Measurements from ENCODE around the gene PIAS2. TPM values are rescaled to one million over a fixed set of nuclear protein-coding genes. Genes with fewer than 3 reads are reported as not detected.

Gene PIAS2
- total RNA-seq, 4 donors from 2014 or later = 16.3 to 42.1 (median 24.3) TPM

- no peak for TF ChIP-seq POLR2A (IDR thresholded peaks at IDR 0.05)
- TF ChIP-seq, protein P1, sequence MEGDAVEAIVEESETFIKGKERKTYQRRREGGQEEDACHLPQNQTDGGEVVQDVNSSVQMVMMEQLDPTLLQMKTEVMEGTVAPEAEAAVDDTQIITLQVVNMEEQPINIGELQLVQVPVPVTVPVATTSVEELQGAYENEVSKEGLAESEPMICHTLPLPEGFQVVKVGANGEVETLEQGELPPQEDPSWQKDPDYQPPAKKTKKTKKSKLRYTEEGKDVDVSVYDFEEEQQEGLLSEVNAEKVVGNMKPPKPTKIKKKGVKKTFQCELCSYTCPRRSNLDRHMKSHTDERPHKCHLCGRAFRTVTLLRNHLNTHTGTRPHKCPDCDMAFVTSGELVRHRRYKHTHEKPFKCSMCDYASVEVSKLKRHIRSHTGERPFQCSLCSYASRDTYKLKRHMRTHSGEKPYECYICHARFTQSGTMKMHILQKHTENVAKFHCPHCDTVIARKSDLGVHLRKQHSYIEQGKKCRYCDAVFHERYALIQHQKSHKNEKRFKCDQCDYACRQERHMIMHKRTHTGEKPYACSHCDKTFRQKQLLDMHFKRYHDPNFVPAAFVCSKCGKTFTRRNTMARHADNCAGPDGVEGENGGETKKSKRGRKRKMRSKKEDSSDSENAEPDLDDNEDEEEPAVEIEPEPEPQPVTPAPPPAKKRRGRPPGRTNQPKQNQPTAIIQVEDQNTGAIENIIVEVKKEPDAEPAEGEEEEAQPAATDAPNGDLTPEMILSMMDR (IDR thresholded peaks at IDR 0.05) = no peak
- H3K4me1 ChIP-seq = peaks cover 0 to 19% (median 2%) of the 10 kb centered on the region in 4 donors
- H3K27ac ChIP-seq = no peak within 1 kb of the TSS
- no peaks in the 10 kb centered on the region for H3K36me3 ChIP-seq
- H3K9me3 ChIP-seq = no peaks in the 10 kb centered on the region
- H3K27me3 ChIP-seq = peaks cover 0 to 19% of the 10 kb centered on the region in 2 donors
- DNase-seq = no peak
- H3K4me3 ChIP-seq = peak within 1 kb of the TSS in 2 of 4 donors; percentile 26 to 31
These were observed 160.6 kb downstream of the PIAS2 start, which contains the start of gene ST8SIA5 for GRCh38 chr18:46756559-46757201. Gene ST8SIA5, minus strand, starts transcription at chr18:46757053. Its CDS starts 545 bp downstream, at chr18:46756508.

DNA sequence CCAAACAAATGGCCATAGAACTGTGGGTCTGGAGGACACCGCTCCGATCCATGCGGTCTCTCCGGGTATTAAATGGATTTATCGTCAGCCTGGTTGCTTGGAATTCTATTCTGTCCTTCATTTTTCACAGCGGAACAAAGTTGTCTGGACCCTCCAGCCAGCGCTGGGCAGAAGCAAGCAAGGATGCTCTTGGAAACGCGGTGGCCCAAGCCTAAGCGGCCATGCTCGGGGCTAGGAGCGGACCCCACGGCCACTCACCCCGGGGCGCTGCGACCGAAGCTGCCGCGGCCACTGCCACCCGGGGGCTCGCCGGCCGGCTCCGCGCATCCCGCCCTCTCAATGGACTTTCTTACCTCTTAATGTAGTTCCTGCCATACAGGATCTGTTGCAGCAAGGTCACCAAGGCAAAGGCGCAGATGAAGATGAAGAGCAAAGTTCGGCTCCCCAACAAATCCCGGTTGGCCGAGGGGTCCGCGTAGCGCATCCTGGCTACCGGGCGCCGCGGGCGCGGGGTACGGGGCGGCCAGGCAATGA lies 161.2 kb downstream of the PIAS2 start:
- Histone ChIP-seq H3K27ac (no peak overlapping the region), H3K4me1 (peaks cover 0 to 19% (median 2%) of the 10 kb centered on the region in 4 donors), H3K9me3 (no peaks in the 10 kb centered on the region), H3K27me3 (peaks cover 0 to 19% of the 10 kb centered on the region in 2 donors), H3K36me3 (no peaks in the 10 kb centered on the region), H3K4me3 (peak overlapping the region in 2 of 4 donors; percentile 26 to 31)
- DNase-seq = no peak
- TF ChIP-seq, protein P1 (IDR thresholded peaks at IDR 0.05) = no peak
- TF ChIP-seq POLR2A (IDR thresholded peaks at IDR 0.05) = no peak

GRCh38 chr18:46755315-46756024 lies 161.8 kb downstream of the PIAS2 start:
- H3K4me3 ChIP-seq = no peak overlapping the region

GRCh38 chr18:46754661-46755292 lies 162.5 kb downstream of the PIAS2 start:
- H3K4me3 ChIP-seq = no peak overlapping the region
- H3K27me3 ChIP-seq = peaks cover 0 to 19% of the 10 kb centered on the region in 2 donors
- no peak for DNase-seq
- H3K27ac ChIP-seq = no peak overlapping the region
- H3K9me3 ChIP-seq = no peaks in the 10 kb centered on the region
- TF ChIP-seq, protein P1 (IDR thresholded peaks at IDR 0.05) = no peak
- no peak for TF ChIP-seq POLR2A (IDR thresholded peaks at IDR 0.05)
- H3K36me3 ChIP-seq = no peaks in the 10 kb centered on the region
- peaks cover 0 to 19% (median 2%) of the 10 kb centered on the region in 4 donors for H3K4me1 ChIP-seq

More at GRCh38 chr18:46755315-46756024, 161.8 kb downstream of the PIAS2 start:
- Histone ChIP-seq H3K36me3 (no peaks in the 10 kb centered on the region), H3K4me1 (peaks cover 0 to 19% (median 2%) of the 10 kb centered on the region in 4 donors), H3K9me3 (no peaks in the 10 kb centered on the region), H3K27me3 (peaks cover 0 to 19% of the 10 kb centered on the region in 2 donors), H3K27ac (no peak overlapping the region)
- no peak for DNase-seq
- no peak for TF ChIP-seq POLR2A (IDR thresholded peaks at IDR 0.05)
- TF ChIP-seq, protein P1 (IDR thresholded peaks at IDR 0.05) = no peak

GRCh38 chr18:46754188-46754587 lies 163.1 kb downstream of the PIAS2 start:
- no peaks in the 10 kb centered on the region for H3K9me3 ChIP-seq
- H3K4me1 ChIP-seq = peaks cover 0 to 19% (median 2%) of the 10 kb centered on the region in 4 donors
- DNase-seq = no peak
- H3K27me3 ChIP-seq = peaks cover 0 to 19% of the 10 kb centered on the region in 2 donors
- H3K36me3 ChIP-seq = no peaks in the 10 kb centered on the region
- H3K27ac ChIP-seq = no peak overlapping the region
- no peak for TF ChIP-seq POLR2A (IDR thresholded peaks at IDR 0.05)
- TF ChIP-seq, protein P1 (IDR thresholded peaks at IDR 0.05) = no peak
- no peak overlapping the region for H3K4me3 ChIP-seq

Measured in Peyer's patch (tissue), 4 donors.